ENCODE results near the gene WNT7A.

Gene WNT7A

DNA sequence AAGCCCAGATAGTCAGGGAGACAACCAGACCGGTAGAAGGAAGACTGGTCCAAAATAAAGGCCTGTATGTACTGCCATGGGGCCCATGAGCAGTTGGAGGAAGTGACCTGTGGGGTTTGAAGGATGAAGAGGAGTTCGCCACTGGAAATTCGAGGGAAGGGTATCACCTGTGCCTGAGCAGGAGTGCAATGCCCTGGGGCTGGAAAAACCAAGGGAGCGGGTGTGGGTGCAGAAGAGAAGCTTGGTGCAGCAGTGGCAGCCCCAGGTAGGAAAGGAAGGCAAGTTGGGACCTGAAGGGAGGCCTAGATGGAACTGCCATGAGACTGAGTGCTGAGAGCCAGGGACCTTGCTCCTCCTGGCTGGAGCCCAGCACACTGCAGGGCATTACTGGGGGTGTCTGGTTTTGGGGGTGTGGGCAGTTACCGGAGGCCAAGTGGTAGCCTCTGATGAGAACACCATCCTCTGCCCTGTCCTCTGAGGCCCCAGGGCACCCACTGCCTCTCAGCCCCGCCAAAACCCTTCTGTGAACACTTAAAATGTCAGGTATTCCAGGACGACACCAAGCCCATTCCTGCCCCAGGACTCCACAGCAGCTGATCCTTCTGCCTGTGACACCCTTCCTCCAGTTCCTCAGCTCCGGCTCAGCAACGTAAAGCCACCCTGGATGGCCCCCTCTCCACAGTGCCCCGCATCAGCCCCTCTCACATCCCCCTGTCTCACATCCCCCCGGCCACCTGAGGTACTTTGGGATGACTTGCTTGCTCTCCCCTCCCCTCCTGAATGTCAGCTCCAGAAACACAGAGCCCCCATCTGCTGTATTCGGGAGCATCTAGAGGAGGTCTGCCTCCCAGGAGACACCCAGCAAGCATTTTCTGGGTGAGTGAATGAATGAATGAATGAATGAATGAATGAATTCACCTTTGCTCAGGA is 42.9 kb downstream of the WNT7A start:
- DNase-seq (ENCODE audit: extremely low read depth, low read depth), result no peak
- TF ChIP-seq, protein P1, sequence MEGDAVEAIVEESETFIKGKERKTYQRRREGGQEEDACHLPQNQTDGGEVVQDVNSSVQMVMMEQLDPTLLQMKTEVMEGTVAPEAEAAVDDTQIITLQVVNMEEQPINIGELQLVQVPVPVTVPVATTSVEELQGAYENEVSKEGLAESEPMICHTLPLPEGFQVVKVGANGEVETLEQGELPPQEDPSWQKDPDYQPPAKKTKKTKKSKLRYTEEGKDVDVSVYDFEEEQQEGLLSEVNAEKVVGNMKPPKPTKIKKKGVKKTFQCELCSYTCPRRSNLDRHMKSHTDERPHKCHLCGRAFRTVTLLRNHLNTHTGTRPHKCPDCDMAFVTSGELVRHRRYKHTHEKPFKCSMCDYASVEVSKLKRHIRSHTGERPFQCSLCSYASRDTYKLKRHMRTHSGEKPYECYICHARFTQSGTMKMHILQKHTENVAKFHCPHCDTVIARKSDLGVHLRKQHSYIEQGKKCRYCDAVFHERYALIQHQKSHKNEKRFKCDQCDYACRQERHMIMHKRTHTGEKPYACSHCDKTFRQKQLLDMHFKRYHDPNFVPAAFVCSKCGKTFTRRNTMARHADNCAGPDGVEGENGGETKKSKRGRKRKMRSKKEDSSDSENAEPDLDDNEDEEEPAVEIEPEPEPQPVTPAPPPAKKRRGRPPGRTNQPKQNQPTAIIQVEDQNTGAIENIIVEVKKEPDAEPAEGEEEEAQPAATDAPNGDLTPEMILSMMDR (IDR thresholded peaks at IDR 0.05; ENCODE audit: low read depth, low read length, missing control alignments), result no peak
- H3K4me3 ChIP-seq (replicated peaks; ENCODE audit: low read depth, low read length), result no peak overlapping the region

DNA sequence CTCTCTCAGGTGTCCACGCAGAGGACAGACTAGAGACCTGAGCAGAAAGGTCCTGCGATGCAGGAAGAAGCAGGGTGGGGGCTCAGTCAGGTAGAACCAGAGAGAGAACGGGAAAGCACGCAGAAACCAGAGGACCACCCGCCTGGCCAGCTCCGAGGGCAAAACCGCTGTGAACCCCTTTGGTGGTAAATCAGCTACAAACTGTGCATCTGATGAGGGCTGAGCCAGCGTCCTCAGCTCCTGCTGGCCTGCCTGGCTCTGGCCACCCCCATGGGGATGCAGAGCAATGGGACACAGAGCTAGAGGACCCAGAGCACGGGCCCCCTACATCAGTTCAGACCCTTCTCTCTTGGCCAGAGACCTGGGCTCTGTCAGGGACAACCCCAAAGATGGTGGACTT is 44.6 kb downstream of the WNT7A start:
- DNase-seq (ENCODE audit: extremely low read depth, low read depth), result no peak
- H3K4me3 ChIP-seq (replicated peaks; ENCODE audit: low read depth, low read length), result no peak overlapping the region
- TF ChIP-seq, protein P1 (IDR thresholded peaks at IDR 0.05; ENCODE audit: low read depth, low read length, missing control alignments), result no peak

DNA sequence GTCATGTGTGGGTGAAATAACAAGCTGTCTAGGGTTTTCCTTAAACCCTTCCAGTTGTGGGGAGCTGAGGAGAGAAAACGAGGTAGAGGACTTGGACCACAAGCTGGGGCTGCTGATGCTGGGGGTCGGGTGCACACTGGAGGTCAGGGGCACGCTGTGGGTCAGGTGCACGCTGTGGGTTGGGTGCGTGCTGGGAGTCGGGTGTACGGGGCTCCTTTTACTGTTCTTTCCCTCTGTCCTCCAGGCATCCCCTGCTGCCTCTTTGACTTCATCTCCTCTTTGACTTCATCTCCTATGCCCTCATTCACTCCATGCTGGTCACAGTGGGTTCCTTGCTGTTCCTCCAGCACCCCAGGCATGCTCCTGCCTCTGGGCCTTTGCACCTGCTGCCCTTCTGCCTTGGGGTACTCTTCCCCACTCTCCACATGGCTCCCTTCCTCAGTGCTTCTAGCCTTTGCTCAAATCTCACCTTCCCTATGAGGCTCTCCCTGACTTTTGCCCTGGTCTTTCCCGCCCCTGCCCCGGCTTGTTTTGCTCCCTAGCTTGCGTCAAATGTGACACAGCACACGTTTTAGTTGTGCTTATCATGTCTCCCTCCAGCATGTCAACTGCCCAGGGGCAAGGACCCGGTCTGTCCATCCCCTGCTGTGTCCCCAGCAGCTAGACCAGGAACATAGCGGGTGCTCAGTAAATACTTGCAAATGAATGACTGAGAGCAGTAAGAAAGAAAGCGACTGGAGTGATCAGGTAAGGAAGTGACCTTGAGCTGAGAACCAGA is 45.4 kb downstream of the WNT7A start:
- no peak overlapping the region for H3K4me3 ChIP-seq (replicated peaks; ENCODE audit: low read depth, low read length)
- TF ChIP-seq, protein P1 (IDR thresholded peaks at IDR 0.05; ENCODE audit: low read depth, low read length, missing control alignments), result no peak
- DNase-seq (ENCODE audit: extremely low read depth, low read depth), result no peak

DNA sequence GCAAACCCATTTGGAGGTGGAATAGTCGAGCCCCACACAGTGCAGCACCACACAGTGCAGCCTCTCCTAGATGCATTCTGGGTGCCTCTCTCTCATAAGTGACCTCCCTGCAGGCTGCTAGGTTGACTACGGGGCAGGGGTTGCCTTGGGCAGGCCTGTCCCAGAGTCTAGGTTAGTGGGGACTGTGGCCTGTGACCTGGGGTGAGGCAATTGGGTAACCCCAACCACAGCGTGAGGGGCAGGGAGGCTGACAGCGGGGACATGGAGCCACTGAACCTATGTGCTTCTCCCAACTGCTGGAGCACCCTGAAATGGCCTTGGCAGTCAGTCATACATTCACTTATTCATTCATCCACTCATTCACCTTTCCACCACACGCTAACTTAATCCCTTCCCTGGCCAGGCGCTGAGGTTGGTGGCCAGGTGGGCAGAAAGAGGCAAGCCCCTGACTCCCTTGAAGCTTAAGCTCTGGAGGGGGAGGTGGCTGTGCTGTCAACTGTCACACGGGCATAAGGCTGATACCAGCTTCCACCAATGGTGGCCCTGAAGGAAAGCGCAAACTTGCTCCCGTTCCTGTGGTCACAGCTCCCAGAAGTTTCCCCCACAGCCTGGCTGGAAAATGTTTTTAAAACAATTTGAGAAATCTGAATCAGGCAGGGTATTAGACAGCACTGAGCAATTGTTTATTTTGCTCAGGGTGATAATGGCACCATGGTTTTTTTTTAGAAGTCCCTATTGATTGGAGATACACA is 46.2 kb downstream of the WNT7A start:
- TF ChIP-seq, protein P1 (IDR thresholded peaks at IDR 0.05; ENCODE audit: low read depth, low read length, missing control alignments), result no peak
- H3K4me3 ChIP-seq (replicated peaks; ENCODE audit: low read depth, low read length), result no peak overlapping the region
- no peak for DNase-seq (ENCODE audit: extremely low read depth, low read depth)

DNA sequence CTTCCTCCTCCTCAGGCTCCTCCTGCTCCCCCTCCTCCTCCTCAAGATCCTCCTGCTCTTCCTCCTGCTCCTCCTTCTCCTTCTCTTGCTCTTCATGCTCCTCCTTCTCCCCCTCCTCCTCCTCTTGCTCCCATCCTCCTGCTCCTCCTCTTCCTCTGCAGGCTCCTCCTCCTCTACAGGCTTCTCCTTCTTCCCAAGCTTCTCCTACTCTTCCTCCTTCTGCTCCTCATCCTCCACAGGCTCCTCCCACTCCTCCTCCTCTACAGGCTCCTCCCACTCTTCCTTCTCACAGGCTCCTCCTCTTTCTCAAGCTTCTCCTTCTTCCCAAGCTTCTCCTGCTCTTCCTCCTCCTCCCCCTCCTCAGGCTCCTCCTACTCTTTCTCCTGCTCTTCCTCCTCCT is 47.7 kb downstream of the WNT7A start:
- TF ChIP-seq, protein P1 (IDR thresholded peaks at IDR 0.05; ENCODE audit: low read depth, low read length, missing control alignments), result no peak
- no peak for DNase-seq (ENCODE audit: extremely low read depth, low read depth)
- H3K4me3 ChIP-seq (replicated peaks; ENCODE audit: low read depth, low read length), result no peak overlapping the region

- TF ChIP-seq, protein P1 (IDR thresholded peaks at IDR 0.05; ENCODE audit: low read depth, low read length, missing control alignments), result no peak
- no peak overlapping the region for H3K4me3 ChIP-seq (replicated peaks; ENCODE audit: low read depth, low read length)
- DNase-seq (ENCODE audit: extremely low read depth, low read depth), result no peak
Measured at GRCh38 chr3:13831386-13831996, 48.4 kb downstream of the WNT7A start.
